Measurements from ENCODE around the gene PPM1D. TPM values are rescaled to one million over a fixed set of nuclear protein-coding genes. Genes with fewer than 3 reads are reported as not detected.
"Not testable (repeated sequence)": the region's sequence is repeated elsewhere in the genome, so short reads cannot be mapped to it uniquely, and the experiment has no call there.

PPM1D gene
- total and polyA plus RNA-seq, 7 donors = 5.4 to 13.8 (median 9.6) TPM

GRCh38 chr17:60664022-60664421, 64.0 kb downstream of the PPM1D start:
- WGBS, 2 donors = 80 to 89% methylated on average over 1 of the region's 1 CpG
- peaks cover 0 to 41% (median 0%) of the 10 kb centered on the region in 4 donors for H3K36me3 ChIP-seq
- H3K4me1 ChIP-seq = no peaks in the 10 kb centered on the region
- no peaks in the 10 kb centered on the region for H3K9me3 ChIP-seq
- no peak overlapping the region for H3K4me3 ChIP-seq
- no peak for DNase-seq
- intact Hi-C loops (cut with DNase I) = no loop called here
- no peaks in the 10 kb centered on the region for H3K27me3 ChIP-seq
- TF ChIP-seq EP300 (IDR thresholded peaks at IDR 0.05) = no peak
- TF ChIP-seq CTCF (IDR thresholded peaks at IDR 0.05) = no peak
- no peak for TF ChIP-seq POLR2A (IDR thresholded peaks at IDR 0.05)
- TF ChIP-seq POLR2AphosphoS5 (IDR thresholded peaks at IDR 0.05) = no peak
- H3K27ac ChIP-seq = no peak overlapping the region

- Histone ChIP-seq H3K36me3 (peaks cover 0 to 41% (median 0%) of the 10 kb centered on the region in 4 donors), H3K9me3 (no peaks in the 10 kb centered on the region), H3K27ac (no peak overlapping the region), H3K4me3 (no peak overlapping the region), H3K27me3 (no peaks in the 10 kb centered on the region), H3K4me1 (no peaks in the 10 kb centered on the region)
- TF ChIP-seq EP300 (IDR thresholded peaks at IDR 0.05) (no peak), CTCF (IDR thresholded peaks at IDR 0.05) (no peak), POLR2AphosphoS5 (IDR thresholded peaks at IDR 0.05) (no peak), POLR2A (IDR thresholded peaks at IDR 0.05) (no peak)
- 93 to 97% methylated on average over 5 of the region's 5 CpGs for WGBS, 2 donors
- DNase-seq = no peak
- intact Hi-C loops (cut with DNase I) = no loop called here
Observed at GRCh38 chr17:60665602-60666001, 65.6 kb downstream of the PPM1D start.

GRCh38 chr17:60668741-60669140, 68.7 kb downstream of the PPM1D start:
- H3K4me3 ChIP-seq; H3K4me1 ChIP-seq; H3K27ac ChIP-seq; H3K9me3 ChIP-seq; H3K27me3 ChIP-seq; DNase-seq; intact Hi-C loops (cut with DNase I): not testable (repeated sequence)
- H3K36me3 ChIP-seq = peaks cover 0 to 30% (median 0%) of the 10 kb centered on the region in 4 donors
- WGBS, 2 donors = 80 to 89% methylated on average over 7 of the region's 7 CpGs

- 45 to 58% methylated on average over 2 of the region's 2 CpGs for WGBS, 2 donors
Observed at GRCh38 chr17:60671482-60671881, 71.5 kb downstream of the PPM1D start.

GRCh38 chr17:60674637-60675036, 74.6 kb downstream of the PPM1D start:
- H3K4me3 ChIP-seq; H3K27me3 ChIP-seq; intact Hi-C loops (cut with DNase I); H3K36me3 ChIP-seq; DNase-seq; H3K9me3 ChIP-seq; H3K27ac ChIP-seq: not testable (repeated sequence)
- 87 to 91% methylated on average over 7 of the region's 7 CpGs for WGBS, 2 donors
- peaks cover 0 to 14% (median 11%) of the 10 kb centered on the region in 4 donors for H3K4me1 ChIP-seq

More at GRCh38 chr17:60671482-60671881, 71.5 kb downstream of the PPM1D start:
- peaks cover 0 to under 1% (median 0%) of the 10 kb centered on the region in 4 donors for H3K4me1 ChIP-seq
- H3K4me3 ChIP-seq = no peak overlapping the region
- TF ChIP-seq POLR2A (IDR thresholded peaks at IDR 0.05) = no peak
- TF ChIP-seq POLR2AphosphoS5 (IDR thresholded peaks at IDR 0.05) = no peak
- TF ChIP-seq CTCF (IDR thresholded peaks at IDR 0.05) = no peak
- TF ChIP-seq EP300 (IDR thresholded peaks at IDR 0.05) = no peak
- H3K27ac ChIP-seq = no peak overlapping the region
- intact Hi-C loops (cut with DNase I) = no loop called here
- H3K36me3 ChIP-seq = peaks cover 0 to 5% (median 0%) of the 10 kb centered on the region in 4 donors
- H3K27me3 ChIP-seq = no peaks in the 10 kb centered on the region
- no peaks in the 10 kb centered on the region for H3K9me3 ChIP-seq
- DNase-seq = no peak

- H3K4me3 ChIP-seq = no peak overlapping the region
- no peak overlapping the region for H3K27ac ChIP-seq
- H3K36me3 ChIP-seq = peaks cover 0 to 5% (median 0%) of the 10 kb centered on the region in 4 donors
- 96 to 97% methylated on average over 6 of the region's 6 CpGs for WGBS, 2 donors
- peaks cover 0 to 14% (median 11%) of the 10 kb centered on the region in 4 donors for H3K4me1 ChIP-seq
- DNase-seq = no peak
- TF ChIP-seq CTCF (IDR thresholded peaks at IDR 0.05) = no peak
- TF ChIP-seq POLR2A (IDR thresholded peaks at IDR 0.05) = no peak
- TF ChIP-seq POLR2AphosphoS5 (IDR thresholded peaks at IDR 0.05) = no peak
- no peak for TF ChIP-seq EP300 (IDR thresholded peaks at IDR 0.05)
- no peaks in the 10 kb centered on the region for H3K9me3 ChIP-seq
- intact Hi-C loops (cut with DNase I) = loop anchor here (2.0 kb wide), 1 partner anchor 75 kb away; the partner anchor contains the start of gene PPM1D
- no peaks in the 10 kb centered on the region for H3K27me3 ChIP-seq
Observed at GRCh38 chr17:60675997-60676396, 76.0 kb downstream of the PPM1D start.

Data from sigmoid colon (tissue), 7 donors.